Endothelial cell of umbilical vein (primary cell): Measurements from ENCODE around the gene TMEM181. TPM values are rescaled to one million over a fixed set of nuclear protein-coding genes. Genes with fewer than 3 reads are reported as not detected.

Source experiments
- BruUV-seq: library from RNA; stranded (reverse); fragments of 400-500 nt; replicated peaks from 2 replicates; lab custom pipeline; 2021; lab: Mats Ljungman, UMichigan
- CTCF ChIA-PET: fragments of 300-600, 350-600 bp; sonication (Branson Sonifier 250); formaldehyde crosslinking; loops from one replicate; lab custom pipeline; 2021; ENCODE audit warnings: antibody characterized with exemption, inconsistent platforms; lab: Charles Lee
- POLR2A ChIA-PET: fragments of 300-600, 350-600 bp; sonication (Branson Sonifier 250); formaldehyde crosslinking; loops from one replicate; lab custom pipeline; 2021; ENCODE audit warnings: antibody characterized with exemption, inconsistent platforms; lab: Charles Lee
- DNase-seq: peaks from one replicate; pipeline ENCODE4 v3.0.0-alpha.2; 2011; ENCODE audit warnings: low read depth, low spot score
- FAIRE-seq: peaks from 2 replicates; lab custom pipeline; 2011; peaks lifted over from hg19 to GRCh38; lab: Jason Lieb, UNC
- H2AFZ ChIP-seq: 2 replicates; pipeline ENCODE4 v1.6.0; 2012; ENCODE audit warnings: low read depth, low read length, control low read depth, inconsistent platforms
- H3K27ac ChIP-seq: 2 replicates; pipeline ENCODE4 v1.5.1; 2011; ENCODE audit warnings: low read depth, mild to moderate bottlenecking, control low read depth, low read length, moderate library complexity; ENCODE audit not compliant: insufficient read depth
- H3K27me3 ChIP-seq, 2 experiments: 2 replicates each; pipeline versions ENCODE4 v1.6.0 to v1.6.1; 2011; ENCODE audit warnings: low read length in 2 of 2, mixed read lengths in 1 of 2; ENCODE audit not compliant: control insufficient read depth in 2 of 2, insufficient read depth in 2 of 2
- H3K36me3 ChIP-seq, 2 experiments: 2 replicates in 1 of 2; 3 replicates in 1 of 2; pipeline ENCODE4 v1.5.1; 2011; ENCODE audit warnings: low read length in 2 of 2, mild to moderate bottlenecking in 1 of 2, moderate library complexity in 1 of 2; ENCODE audit not compliant: control insufficient read depth in 2 of 2, insufficient read depth in 2 of 2; ENCODE audit errors: extremely low read depth in 1 of 2
- H3K4me1 ChIP-seq: 3 replicates; pipeline ENCODE4 v1.5.1; 2011; ENCODE audit warnings: mild to moderate bottlenecking, low read length; ENCODE audit not compliant: control insufficient read depth, insufficient read depth; ENCODE audit errors: extremely low read depth
- H3K4me2 ChIP-seq: 2 replicates; pipeline ENCODE4 v1.6.1; 2011; ENCODE audit warnings: low read length, control low read depth, mixed read lengths; ENCODE audit not compliant: insufficient read depth
- H3K4me3 ChIP-seq, 3 experiments: fragments of 200-600 bp in 1 of 3; sonication (generic), shearing (Covaris generic) in 1 of 3; replicated peaks in 1 of 3; 2 replicates each; pipeline ENCODE4 v1.5.1; 2011 to 2016; ENCODE audit warnings: control low read depth in 3 of 3, low read length in 3 of 3, mild to moderate bottlenecking in 2 of 3, inconsistent platforms in 1 of 3, low read depth in 1 of 3, moderate library complexity in 1 of 3; ENCODE audit not compliant: insufficient read depth in 1 of 3
- H3K79me2 ChIP-seq: 2 replicates; pipeline ENCODE4 v1.6.0; 2012; ENCODE audit warnings: low read length, inconsistent platforms; ENCODE audit not compliant: control insufficient read depth, insufficient read depth
- H3K9ac ChIP-seq: replicated peaks from 2 replicates; pipeline ENCODE3; 2011; ENCODE audit warnings: low read length, control low read depth; ENCODE audit not compliant: insufficient read depth; ENCODE audit errors: extremely low read depth
- H3K9me1 ChIP-seq: replicated peaks from 3 replicates; pipeline ENCODE4 v1.6.0; 2011; ENCODE audit warnings: mild to moderate bottlenecking, low read length; ENCODE audit not compliant: control insufficient read depth, insufficient read depth; ENCODE audit errors: extremely low read depth
- H3K9me3 ChIP-seq: replicated peaks from 2 replicates; pipeline ENCODE4 v1.5.1; 2012; ENCODE audit warnings: low read length, inconsistent platforms; ENCODE audit not compliant: control insufficient read depth, insufficient read depth
- H4K20me1 ChIP-seq: replicated peaks from 2 replicates; pipeline ENCODE3; 2011; ENCODE audit warnings: mild to moderate bottlenecking, low read length; ENCODE audit not compliant: control insufficient read depth, insufficient read depth; ENCODE audit errors: extremely low read depth
- EZH2 ChIP-seq: IDR thresholded peaks from 2 replicates; pipeline ENCODE4 v1.6.1; 2012; ENCODE audit warnings: borderline replicate concordance, low read depth, mild to moderate bottlenecking, moderate library complexity, low read length, inconsistent platforms; ENCODE audit not compliant: severe bottlenecking
- FOS ChIP-seq: IDR thresholded peaks from 2 replicates; pipeline ENCODE4 v1.6.1; 2011; ENCODE audit warnings: mild to moderate bottlenecking, low read length, moderate library complexity, borderline replicate concordance; ENCODE audit not compliant: insufficient read depth
- GATA2 ChIP-seq: IDR thresholded peaks from 2 replicates; pipeline ENCODE4 v1.7.0; 2011; ENCODE audit warnings: low read depth, mild to moderate bottlenecking, moderate library complexity, mixed read lengths, low read length; ENCODE audit not compliant: insufficient read length, insufficient read depth
- JUN ChIP-seq: IDR thresholded peaks from 2 replicates; pipeline ENCODE4 v1.6.1; 2011; ENCODE audit warnings: borderline replicate concordance, low read depth; ENCODE audit not compliant: insufficient read length, insufficient read depth
- MYC ChIP-seq: IDR thresholded peaks from one replicate; pipeline ENCODE4 v1.6.1; 2011; ENCODE audit warnings: mild to moderate bottlenecking, low read depth, low read length
- POLR2A ChIP-seq: IDR thresholded peaks from 2 replicates; pipeline ENCODE4 v1.6.1; 2012; ENCODE audit warnings: low read depth, mild to moderate bottlenecking, control low read depth, low read length
- POLR2AphosphoS5 ChIP-seq: IDR thresholded peaks from 2 replicates; pipeline ENCODE4 v1.6.1; 2012; ENCODE audit warnings: low read depth, mild to moderate bottlenecking, control low read depth, low read length, moderate library complexity; ENCODE audit not compliant: insufficient read depth
- dilution Hi-C: fragments of 300-500 bp; cut with MboI; formaldehyde crosslinking; loops from one replicate; pipeline ENCODE4 v1.15.0; 2019; ENCODE audit warnings: low sequenced_read_pairs; ENCODE audit not compliant: extremely low pct_ligation_motif_present
- intact Hi-C: fragments of 100-400 bp; cut with micrococcal nuclease; formaldehyde crosslinking; loops from one replicate; pipeline ENCODE4 v1.10.0; 2022
- polyA plus RNA-seq, 4 experiments: library from polyadenylated mRNA; depleted of rRNA in 3 of 4; stranded (reverse) in 3 of 4; unstranded in 1 of 4; fragments of >200 nt; gene quantifications; 2 replicates each; pipeline versions ENCODE4 v1.2.1 to v1.2.3, GENCODE V29; 2011 to 2012; ENCODE audit warnings: missing spikeins in 1 of 4
- total RNA-seq: library from RNA; stranded (reverse); gene quantifications from 2 replicates; pipeline ENCODE4 v1.2.3, GENCODE V29; 2021
- TF ChIP-seq, protein P1 (sequence below): IDR thresholded peaks from 2 replicates; pipeline ENCODE4 v1.6.1; 2011; ENCODE audit not compliant: insufficient read depth, insufficient read length
- TF ChIP-seq, protein P2 (sequence below), 2 donors: IDR thresholded peaks; 1 replicate in 1 of 2; 2 replicates in 1 of 2; pipeline ENCODE4 v1.5.1; 2011; ENCODE audit warnings: low read length in 2 of 2, mild to moderate bottlenecking in 2 of 2, moderate library complexity in 2 of 2, control low read depth in 1 of 2, inconsistent platforms in 1 of 2, low read depth in 1 of 2; ENCODE audit not compliant: insufficient read depth in 1 of 2; ENCODE audit errors: extremely low read depth in 1 of 2

Gene TMEM181
- total and polyA plus RNA-seq, 2 donors (not counting 3 experiments of a cell fraction or from before 2014, with no cell fraction given) = 21.7 to 33.5 TPM

DNA sequence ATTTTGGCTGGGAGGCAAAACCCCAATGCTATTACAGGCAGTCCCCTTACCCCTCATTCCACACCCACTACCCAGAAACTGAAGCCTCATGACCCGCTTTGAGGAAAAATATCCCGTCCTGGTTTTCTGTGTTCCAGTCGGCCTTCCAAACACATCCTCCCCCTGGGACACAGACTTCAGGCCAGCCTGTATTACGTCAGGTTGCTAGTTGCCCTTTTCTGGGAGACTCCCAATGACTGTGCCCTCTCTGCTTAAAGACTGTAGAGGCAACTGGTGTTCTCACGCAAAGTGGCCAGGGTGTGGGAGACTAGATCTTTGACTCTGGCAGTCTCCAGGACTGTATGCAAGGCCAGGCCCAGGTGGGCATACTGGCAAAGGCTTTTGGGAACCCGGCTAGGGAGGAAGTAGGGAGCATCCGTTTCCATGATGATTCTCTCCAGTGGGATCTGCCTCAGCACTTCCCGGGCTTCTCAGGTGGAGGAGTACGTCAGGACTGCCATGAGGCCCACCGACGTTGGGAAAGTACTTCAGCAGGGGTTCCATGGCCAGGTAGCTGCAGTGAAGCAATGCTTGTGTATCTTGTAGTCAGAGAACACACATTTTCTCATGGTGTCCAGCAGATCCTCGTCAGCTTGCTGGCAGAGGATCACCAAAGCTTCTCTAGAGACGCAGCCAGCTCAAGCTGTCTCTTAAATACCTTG is 49.7 kb downstream of the TMEM181 start:
- no peak overlapping the region for H3K4me2 ChIP-seq
- intact Hi-C loops (no loop called here), dilution Hi-C loops (no loop called here)
- no peak for FAIRE-seq
- H3K79me2 ChIP-seq = no peaks in the 10 kb centered on the region
- H3K4me3 ChIP-seq = no peak overlapping the region
- H3K4me1 ChIP-seq = no peaks in the 10 kb centered on the region
- DNase-seq = no peak
- H3K27ac ChIP-seq = no peak overlapping the region
- H3K27me3 ChIP-seq = no peaks in the 10 kb centered on the region
- H3K9me3 ChIP-seq = no peaks in the 10 kb centered on the region
- peaks cover 13 to 38% of the 10 kb centered on the region in 2 experiments for H3K36me3 ChIP-seq
- no peak overlapping the region for H2AFZ ChIP-seq
- ChIA-PET CTCF (interaction anchor here (0.5 to 1.2 kb wide), 4 partner anchors 388 to 395 kb away, joined by 3 to 5 read pairs (median 4); no protein-coding TSS in a partner anchor), POLR2A (no interaction called here)
- no peaks in the 10 kb centered on the region for H4K20me1 ChIP-seq
- H3K9ac ChIP-seq = no peak overlapping the region
- BruUV-seq = no TSS peak
- TF ChIP-seq GATA2 = no peak
- TF ChIP-seq, protein P1, sequence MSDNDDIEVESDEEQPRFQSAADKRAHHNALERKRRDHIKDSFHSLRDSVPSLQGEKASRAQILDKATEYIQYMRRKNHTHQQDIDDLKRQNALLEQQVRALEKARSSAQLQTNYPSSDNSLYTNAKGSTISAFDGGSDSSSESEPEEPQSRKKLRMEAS = no peak
- TF ChIP-seq JUN = no peak
- TF ChIP-seq, protein P2, sequence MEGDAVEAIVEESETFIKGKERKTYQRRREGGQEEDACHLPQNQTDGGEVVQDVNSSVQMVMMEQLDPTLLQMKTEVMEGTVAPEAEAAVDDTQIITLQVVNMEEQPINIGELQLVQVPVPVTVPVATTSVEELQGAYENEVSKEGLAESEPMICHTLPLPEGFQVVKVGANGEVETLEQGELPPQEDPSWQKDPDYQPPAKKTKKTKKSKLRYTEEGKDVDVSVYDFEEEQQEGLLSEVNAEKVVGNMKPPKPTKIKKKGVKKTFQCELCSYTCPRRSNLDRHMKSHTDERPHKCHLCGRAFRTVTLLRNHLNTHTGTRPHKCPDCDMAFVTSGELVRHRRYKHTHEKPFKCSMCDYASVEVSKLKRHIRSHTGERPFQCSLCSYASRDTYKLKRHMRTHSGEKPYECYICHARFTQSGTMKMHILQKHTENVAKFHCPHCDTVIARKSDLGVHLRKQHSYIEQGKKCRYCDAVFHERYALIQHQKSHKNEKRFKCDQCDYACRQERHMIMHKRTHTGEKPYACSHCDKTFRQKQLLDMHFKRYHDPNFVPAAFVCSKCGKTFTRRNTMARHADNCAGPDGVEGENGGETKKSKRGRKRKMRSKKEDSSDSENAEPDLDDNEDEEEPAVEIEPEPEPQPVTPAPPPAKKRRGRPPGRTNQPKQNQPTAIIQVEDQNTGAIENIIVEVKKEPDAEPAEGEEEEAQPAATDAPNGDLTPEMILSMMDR (IDR thresholded peaks at IDR 0.05; ENCODE audit: extremely low read depth in 1 of 2, insufficient read depth in 1 of 2, low read depth in 1 of 2, low read length in 2 of 2) = no peak
- TF ChIP-seq FOS = no peak
- TF ChIP-seq EZH2 = no peak
- TF ChIP-seq POLR2AphosphoS5 = no peak
- no peak for TF ChIP-seq POLR2A
- TF ChIP-seq MYC = no peak
- no peaks in the 10 kb centered on the region for H3K9me1 ChIP-seq
